ENCODE results near the gene CMTM3. TPM values are rescaled to one million over a fixed set of nuclear protein-coding genes. Genes with fewer than 3 reads are reported as not detected.
A peak's percentile ranks its signal among the peaks of the same experiment; 100 is the strongest.

Gene CMTM3
- total and polyA plus RNA-seq, 9 of the 15 experiments (the other 6 are each of a cell fraction or from before 2014, with no cell fraction given), result 4.6 to 33.4 (median 17.5) TPM

- peak in 1 of 2 experiments; percentile 38; a peak in 1 of 4 replicates for TF ChIP-seq ZNF318 (IDR thresholded peaks at IDR 0.05; ENCODE audit: borderline replicate concordance in 1 of 2, low read depth in 1 of 2)
- no peak for TF ChIP-seq ZNF668 (CRISPR knock-in tag; IDR thresholded peaks at IDR 0.05)
- 0 out of 2 replicates have a peak, but pooled peaks have one; percentile 26 for TF ChIP-seq FOXJ2 (tag; IDR thresholded peaks at IDR 0.05)
- no peak for TF ChIP-seq DNMT1 (IDR thresholded peaks at IDR 0.05)
- no peak for TF ChIP-seq FOXK1 (CRISPR knock-in tag; IDR thresholded peaks at IDR 0.05; ENCODE audit: borderline replicate concordance)
- TF ChIP-seq PATZ1 (CRISPR knock-in tag; IDR thresholded peaks at IDR 0.05; ENCODE audit: borderline replicate concordance), result no peak
- TF ChIP-seq VEZF1 (CRISPR knock-in tag; IDR thresholded peaks at IDR 0.05), result peak; percentile 48
- no peak for TF ChIP-seq ZNF740 (CRISPR knock-in tag; IDR thresholded peaks at IDR 0.05)
- TF ChIP-seq ZNF740 (tag; IDR thresholded peaks at IDR 0.05), result no peak
- no peak for TF ChIP-seq JUN (IDR thresholded peaks at IDR 0.05; ENCODE audit: borderline replicate concordance, low read depth, low read length)
- TF ChIP-seq JUN (CRISPR knock-in tag; IDR thresholded peaks at IDR 0.05; ENCODE audit: borderline replicate concordance), result peak; percentile 75; the same call in 1 of the 2 replicates
Measured at GRCh38 chr16:66619534-66620428, 15.3 kb downstream of the CMTM3 start (continued).
